IgD-negative memory B cell (primary cell): ENCODE results near the gene C22orf15. TPM values are rescaled to one million over a fixed set of nuclear protein-coding genes. Genes with fewer than 3 reads are reported as not detected.
A peak's percentile ranks its signal among the peaks of the same experiment; 100 is the strongest.

Source experiments
- H3K27ac Mint-ChIP-seq, 3 donors: one replicate each; pipeline ENCODE4 v1.8.0; 2020 to 2022; ENCODE audit warnings: mild to moderate bottlenecking in 3 of 3, mixed read lengths in 3 of 3, moderate library complexity in 1 of 3
- H3K27me3 Mint-ChIP-seq: one replicate; pipeline ENCODE4 v1.8.0; 2021; ENCODE audit warnings: mixed read lengths
- H3K36me3 Mint-ChIP-seq: one replicate; pipeline ENCODE4 v1.8.0; 2020; ENCODE audit warnings: mild to moderate bottlenecking, mixed read lengths
- H3K4me1 Mint-ChIP-seq, 3 donors: one replicate each; pipeline ENCODE4 v1.8.0; 2020 to 2022; ENCODE audit warnings: mixed read lengths in 3 of 3, mild to moderate bottlenecking in 1 of 3
- H3K4me3 Mint-ChIP-seq, 4 donors: one replicate each; pipeline ENCODE4 v1.8.0; 2020 to 2022; ENCODE audit warnings: mild to moderate bottlenecking in 4 of 4, mixed read lengths in 4 of 4, moderate library complexity in 3 of 4
- H3K9me3 Mint-ChIP-seq, 3 donors: one replicate each; pipeline ENCODE4 v1.8.0; 2020 to 2021; ENCODE audit warnings: mixed read lengths in 3 of 3, mild to moderate bottlenecking in 1 of 3
- polyA plus RNA-seq: library from polyadenylated mRNA; unstranded; fragments of 300-500 nt; fragmentation: Illumina TruSeq; gene quantifications from one replicate; pipeline ENCODE4 v1.2.3, GENCODE V29; 2021

Gene C22orf15
- polyA plus RNA-seq, 1 donor from 2014 or later, result not detected

DNA sequence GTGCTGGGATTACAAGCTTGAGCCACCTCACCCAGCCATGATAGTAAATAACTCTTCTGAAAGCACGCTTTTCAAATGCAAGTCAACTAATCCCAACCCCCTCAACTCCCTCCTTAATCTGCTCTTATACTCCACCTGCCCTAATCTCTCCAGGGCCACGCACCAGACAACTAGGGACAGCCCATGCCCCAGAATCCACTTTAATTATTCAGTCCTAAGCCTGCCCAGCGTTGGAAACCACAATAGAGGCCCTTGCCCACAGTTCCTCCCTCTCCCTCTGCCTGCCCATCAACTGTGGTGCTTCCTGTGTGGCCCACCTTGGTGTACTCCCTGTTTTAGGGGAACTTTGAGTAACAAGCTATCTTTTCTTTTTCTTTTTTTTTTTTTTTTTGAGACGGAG is 5.9 kb upstream of the C22orf15 start:
- H3K36me3 Mint-ChIP-seq, result peaks cover 4% of the 10 kb centered on the region
- H3K4me1 Mint-ChIP-seq, result peaks cover 26 to 36% (median 27%) of the 10 kb centered on the region in 3 donors
- H3K9me3 Mint-ChIP-seq, result no peaks in the 10 kb centered on the region
- peaks cover 2% of the 10 kb centered on the region for H3K27me3 Mint-ChIP-seq
- peak overlapping the region in 3 of 4 donors; percentile 41 to 67 (median 56) for H3K4me3 Mint-ChIP-seq
- H3K27ac Mint-ChIP-seq, result peak overlapping the region in 1 of 3 donors; percentile 58

DNA sequence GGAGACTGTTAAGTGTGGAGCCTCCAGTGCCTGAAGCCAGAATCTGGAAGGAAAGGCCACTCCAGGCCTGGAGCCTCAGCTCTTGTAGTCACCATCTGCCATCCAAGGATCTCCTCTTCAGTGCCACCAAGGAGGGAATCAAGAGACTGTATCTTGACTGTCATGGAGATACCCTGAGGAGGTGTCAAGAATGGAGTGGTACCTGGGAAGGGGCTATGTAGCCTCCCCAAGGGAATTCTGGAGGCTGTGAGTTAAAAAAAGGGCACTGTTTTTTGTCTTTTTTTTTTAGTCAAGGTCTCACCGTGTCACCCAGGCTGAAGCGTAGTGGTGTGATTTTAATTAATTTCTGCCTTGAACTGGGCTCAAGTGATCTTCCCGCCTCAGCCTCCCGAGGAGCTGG is 3.2 kb upstream of the C22orf15 start:
- Mint-ChIP-seq H3K36me3 (peaks cover 2% of the 10 kb centered on the region), H3K27me3 (peaks cover 2% of the 10 kb centered on the region), H3K27ac (no peak overlapping the region), H3K4me1 (peaks cover 12 to 31% (median 27%) of the 10 kb centered on the region in 3 donors), H3K4me3 (no peak overlapping the region), H3K9me3 (no peaks in the 10 kb centered on the region)

DNA sequence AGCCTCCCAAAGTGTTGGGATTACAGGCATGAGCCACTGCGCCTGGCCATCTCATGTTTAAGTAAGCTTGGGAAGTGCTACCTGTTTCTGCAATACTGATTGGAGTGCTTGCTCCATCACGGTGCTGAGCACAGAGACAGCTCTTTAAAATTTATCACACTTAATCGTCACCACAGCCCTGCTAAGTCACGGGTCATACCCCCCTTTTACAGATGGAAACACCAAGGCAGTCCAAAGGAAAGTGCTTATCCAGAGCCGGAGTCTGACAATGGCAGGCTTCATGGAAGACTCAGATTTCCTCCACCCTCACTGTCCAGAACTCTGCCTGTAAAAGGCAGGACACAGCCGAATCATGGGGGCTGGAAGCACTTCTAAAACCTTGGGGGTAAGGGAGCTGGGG is 2.7 kb upstream of the C22orf15 start:
- Mint-ChIP-seq H3K36me3 (peaks cover 2% of the 10 kb centered on the region), H3K27ac (no peak overlapping the region), H3K4me3 (no peak overlapping the region), H3K4me1 (peaks cover 11 to 32% (median 28%) of the 10 kb centered on the region in 3 donors), H3K27me3 (peaks cover 1% of the 10 kb centered on the region), H3K9me3 (no peaks in the 10 kb centered on the region)

DNA sequence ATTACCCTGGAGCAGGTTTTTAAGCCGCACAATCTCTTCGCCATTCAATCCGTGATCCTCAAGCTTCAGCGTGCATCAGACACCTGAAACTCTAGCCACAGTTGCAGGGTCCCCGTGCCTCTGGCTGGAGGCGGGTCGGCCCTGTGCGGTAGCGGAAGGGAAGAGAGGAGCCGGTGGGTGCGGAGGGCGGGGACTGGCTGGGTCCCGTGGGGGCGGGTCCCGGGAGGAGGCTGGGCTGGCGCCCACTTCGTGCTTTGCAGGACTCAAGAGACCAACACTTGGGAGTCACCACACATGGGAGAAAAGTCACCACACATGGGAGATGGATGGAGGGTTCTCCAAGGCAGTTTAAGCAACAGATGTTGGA is 772 bp downstream of the C22orf15 start:
- no peaks in the 10 kb centered on the region for H3K9me3 Mint-ChIP-seq
- no peaks in the 10 kb centered on the region for H3K27me3 Mint-ChIP-seq
- peak overlapping the region; percentile 65 to 89 (median 80) for H3K4me3 Mint-ChIP-seq
- peaks cover 3% of the 10 kb centered on the region for H3K36me3 Mint-ChIP-seq
- peak overlapping the region in 2 of 3 donors; percentile 43 to 71 for H3K27ac Mint-ChIP-seq
- H3K4me1 Mint-ChIP-seq, result peaks cover 11 to 28% (median 25%) of the 10 kb centered on the region in 3 donors

DNA sequence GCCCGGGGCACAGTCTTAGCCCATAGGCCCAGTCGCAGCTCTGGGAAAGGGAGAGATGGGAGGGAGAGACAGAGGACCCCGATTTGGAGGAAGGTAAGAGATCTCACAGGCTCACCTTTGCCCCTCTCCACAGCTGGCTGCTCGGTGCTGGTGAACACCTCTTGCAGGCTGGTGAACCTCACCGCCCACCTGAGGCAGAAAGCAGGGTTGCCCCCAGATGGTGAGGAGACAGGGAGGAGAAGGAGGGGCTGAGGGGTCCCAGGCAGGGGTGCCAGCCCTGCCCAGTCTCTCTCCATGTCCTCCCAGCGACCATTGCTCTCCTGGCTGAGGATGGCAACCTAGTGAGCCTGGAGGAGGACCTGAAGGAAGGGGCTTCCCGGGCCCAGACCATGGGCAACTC is 1.2 kb downstream of the C22orf15 start:
- H3K27ac Mint-ChIP-seq, result peak overlapping the region in 2 of 3 donors; percentile 43 to 71
- peak overlapping the region; percentile 59 to 89 (median 80) for H3K4me3 Mint-ChIP-seq
- H3K4me1 Mint-ChIP-seq, result peaks cover 11 to 28% (median 25%) of the 10 kb centered on the region in 3 donors
- no peaks in the 10 kb centered on the region for H3K9me3 Mint-ChIP-seq
- H3K27me3 Mint-ChIP-seq, result no peaks in the 10 kb centered on the region
- peaks cover 3% of the 10 kb centered on the region for H3K36me3 Mint-ChIP-seq

DNA sequence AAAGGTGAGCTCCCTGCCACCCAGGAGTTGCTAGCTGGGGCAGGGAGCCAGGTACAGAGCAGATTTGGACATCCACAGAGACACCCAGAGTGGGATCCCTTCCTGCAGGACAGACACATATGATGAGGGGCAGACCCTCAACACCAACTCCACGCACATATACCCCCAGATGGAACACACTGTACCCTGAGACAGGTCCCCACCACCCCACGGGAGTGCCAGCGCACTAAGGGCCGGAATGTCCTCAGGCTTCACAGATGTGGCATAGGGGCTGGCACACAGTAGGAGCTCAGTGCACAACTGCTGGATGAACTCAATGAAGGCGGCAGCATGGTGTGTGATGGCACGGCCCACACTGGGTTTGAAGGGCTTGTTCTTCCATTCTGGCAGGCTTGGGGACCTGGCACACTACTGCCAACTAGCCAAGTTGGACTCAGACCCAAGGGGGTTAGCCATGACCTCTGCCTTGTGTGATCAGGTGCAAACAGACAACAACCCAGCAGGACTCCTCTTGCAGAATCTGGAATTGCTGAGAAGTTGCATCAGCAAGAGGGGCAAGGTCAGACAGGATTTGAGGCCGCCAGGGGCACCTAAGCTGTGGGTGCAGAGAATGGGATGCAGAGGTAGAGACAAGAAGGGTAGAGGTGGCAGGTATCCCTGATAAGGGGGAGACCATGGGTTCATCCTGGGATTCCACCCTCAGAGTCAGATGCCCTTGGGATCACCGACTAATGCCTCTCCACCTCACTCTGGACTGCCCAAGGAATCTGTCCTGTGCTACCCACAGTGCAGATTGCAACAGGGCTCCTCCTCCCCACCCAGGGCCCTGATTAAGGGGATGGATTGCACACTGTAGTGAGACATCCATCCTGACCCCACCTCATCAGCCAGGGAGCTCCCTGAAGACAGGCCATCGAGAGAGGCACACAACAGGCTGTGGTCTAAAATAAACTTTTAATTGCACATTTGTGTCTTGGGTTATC is 2.4 kb downstream of the C22orf15 start:
- no peaks in the 10 kb centered on the region for H3K9me3 Mint-ChIP-seq
- no peaks in the 10 kb centered on the region for H3K27me3 Mint-ChIP-seq
- peak overlapping the region in 1 of 3 donors; percentile 84 for H3K27ac Mint-ChIP-seq
- H3K4me3 Mint-ChIP-seq, result peak overlapping the region in 3 of 4 donors; percentile 57 to 80 (median 79)
- peaks cover 3% of the 10 kb centered on the region for H3K36me3 Mint-ChIP-seq
- H3K4me1 Mint-ChIP-seq, result peaks cover 14 to 33% (median 27%) of the 10 kb centered on the region in 3 donors

DNA sequence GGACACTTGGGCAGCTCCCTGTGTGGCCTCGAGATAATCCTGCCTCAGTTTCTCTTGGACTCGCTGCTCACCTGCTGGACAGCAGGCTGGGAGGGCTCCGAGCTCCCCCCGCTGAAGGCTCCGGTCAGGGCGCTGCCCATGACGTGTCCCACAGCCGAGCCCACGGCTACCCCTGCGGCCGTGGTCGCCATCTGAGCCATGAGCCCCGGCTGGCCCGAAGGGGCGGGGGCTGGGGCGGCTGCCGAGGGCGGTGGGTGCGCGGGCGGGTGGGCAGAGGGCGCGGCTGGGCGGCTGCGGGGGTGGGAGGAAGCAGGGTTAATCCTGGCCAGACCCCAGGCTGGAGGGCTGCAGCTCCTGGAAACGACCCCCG is 4.5 kb downstream of the C22orf15 start:
- Mint-ChIP-seq H3K4me3 (peak overlapping the region; percentile 76 to 93 (median 88)), H3K4me1 (peaks cover 20 to 38% (median 25%) of the 10 kb centered on the region in 3 donors), H3K27ac (peak overlapping the region in 1 of 3 donors; percentile 77), H3K9me3 (no peaks in the 10 kb centered on the region), H3K27me3 (no peaks in the 10 kb centered on the region), H3K36me3 (peaks cover 2% of the 10 kb centered on the region)

DNA sequence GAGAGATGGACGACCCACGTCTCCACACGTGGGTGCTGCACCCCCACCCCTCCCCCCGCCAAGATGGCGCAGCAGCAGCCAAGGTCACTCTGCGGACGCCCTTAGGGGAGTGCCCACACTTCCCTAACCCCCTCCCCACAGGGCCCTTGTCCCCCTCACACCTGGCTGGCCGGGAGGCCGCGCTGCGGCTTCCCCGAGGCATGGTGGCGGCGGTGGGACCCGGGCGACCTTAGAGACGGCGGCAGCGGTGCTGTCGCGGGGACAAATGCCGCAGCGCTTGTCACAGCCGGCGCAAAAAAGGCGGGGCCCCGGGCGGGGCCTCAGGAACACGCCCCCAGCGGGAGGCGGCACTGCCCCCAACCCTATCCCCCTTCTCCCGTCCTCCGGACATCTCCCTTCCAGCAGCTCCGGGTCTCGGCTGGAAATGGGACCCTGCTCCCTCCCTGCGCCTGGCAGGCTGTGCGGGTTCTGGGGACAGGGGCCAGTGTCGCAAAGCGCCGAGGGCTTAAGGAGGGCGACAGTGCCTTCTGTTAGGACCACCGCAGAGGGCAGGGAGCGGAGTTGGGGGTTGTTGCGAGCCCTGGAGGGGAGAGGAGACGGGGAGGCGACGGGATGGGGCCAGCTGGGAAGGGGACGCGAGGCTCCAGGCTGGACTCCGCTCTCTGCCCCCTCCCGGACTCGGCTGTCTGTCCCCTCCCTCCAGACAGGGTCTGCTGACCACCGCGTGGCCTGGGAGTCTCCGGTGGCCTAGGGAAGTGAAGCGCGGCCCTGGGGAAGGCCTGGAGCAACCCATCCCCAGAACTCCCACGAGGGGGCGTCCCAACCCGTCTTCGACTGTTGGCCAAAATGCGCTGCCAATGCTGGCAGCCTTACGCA is 5.1 kb downstream of the C22orf15 start, which contains the start of gene CHCHD10:
CHCHD10 (minus strand) TSS at position 300 of the 876 bp plus-strand sequence; CDS start at position 202, 98 bp downstream.
- Mint-ChIP-seq H3K4me3 (peak within 1 kb of the TSS; percentile 82 to 94 (median 88)), H3K27me3 (no peaks in the 10 kb centered on the region), H3K36me3 (peaks cover 2% of the 10 kb centered on the region), H3K4me1 (peaks cover 20 to 33% (median 21%) of the 10 kb centered on the region in 3 donors), H3K27ac (peak within 1 kb of the TSS; percentile 43 to 92 (median 77)), H3K9me3 (no peaks in the 10 kb centered on the region)

DNA sequence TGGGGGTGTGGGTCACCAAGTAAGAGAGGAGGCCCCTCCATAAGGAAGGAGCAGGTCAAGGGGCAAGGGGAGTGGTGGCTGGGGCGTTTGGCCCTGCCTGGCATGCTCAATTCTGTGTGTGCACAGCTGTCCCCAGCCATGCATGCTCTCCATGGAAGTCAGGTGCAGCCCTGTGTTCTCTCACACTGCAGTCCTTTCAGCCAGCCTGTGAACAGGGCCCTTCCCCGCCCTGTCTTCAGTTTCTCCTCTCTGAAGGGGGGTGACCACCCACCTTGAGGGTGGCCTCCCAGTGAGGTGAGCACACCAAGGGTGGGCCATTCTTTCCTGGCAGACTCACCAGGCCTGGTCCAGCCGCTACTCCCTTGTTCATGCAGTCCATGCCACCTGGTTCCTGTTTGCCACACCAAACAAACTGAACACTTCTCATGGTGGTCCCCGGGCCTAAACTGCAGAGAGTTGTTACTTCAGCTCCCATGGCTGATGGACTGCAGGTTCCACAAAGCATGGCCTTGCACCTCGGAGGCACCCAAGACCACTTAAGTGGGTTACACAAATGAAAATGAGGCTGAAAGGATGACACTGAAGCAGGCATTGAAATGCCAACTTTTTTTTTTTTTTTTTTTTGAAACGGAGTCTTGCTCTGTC is 6.7 kb downstream of the C22orf15 start:
- Mint-ChIP-seq H3K9me3 (no peaks in the 10 kb centered on the region), H3K4me1 (peaks cover 24 to 33% (median 25%) of the 10 kb centered on the region in 3 donors), H3K36me3 (peaks cover 2% of the 10 kb centered on the region), H3K27ac (peak overlapping the region in 2 of 3 donors; percentile 53 to 77), H3K4me3 (peak overlapping the region; percentile 23 to 85 (median 62)), H3K27me3 (no peaks in the 10 kb centered on the region)

DNA sequence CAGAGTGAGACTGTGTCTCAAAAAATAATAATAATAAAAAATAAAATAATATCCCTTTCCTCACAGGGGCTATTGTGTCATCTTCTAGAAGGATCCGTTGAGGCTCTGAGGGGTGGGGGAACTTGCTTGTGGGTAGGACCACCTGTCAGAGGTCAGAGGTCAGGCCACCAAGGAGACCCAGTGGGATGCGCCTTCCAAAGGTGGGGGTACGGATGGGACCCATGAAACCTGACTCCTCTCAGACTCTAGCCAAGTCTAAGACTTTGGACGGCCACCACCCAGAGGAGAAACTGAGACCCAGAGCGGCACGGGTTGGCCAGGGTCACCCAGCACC is 9.5 kb downstream of the C22orf15 start:
- H3K27ac Mint-ChIP-seq, result no peak overlapping the region
- H3K4me3 Mint-ChIP-seq, result peak overlapping the region; percentile 67 to 82 (median 76)
- peaks cover 13 to 18% (median 14%) of the 10 kb centered on the region in 3 donors for H3K4me1 Mint-ChIP-seq
- H3K36me3 Mint-ChIP-seq, result no peaks in the 10 kb centered on the region
- H3K9me3 Mint-ChIP-seq, result no peaks in the 10 kb centered on the region
- H3K27me3 Mint-ChIP-seq, result no peaks in the 10 kb centered on the region

DNA sequence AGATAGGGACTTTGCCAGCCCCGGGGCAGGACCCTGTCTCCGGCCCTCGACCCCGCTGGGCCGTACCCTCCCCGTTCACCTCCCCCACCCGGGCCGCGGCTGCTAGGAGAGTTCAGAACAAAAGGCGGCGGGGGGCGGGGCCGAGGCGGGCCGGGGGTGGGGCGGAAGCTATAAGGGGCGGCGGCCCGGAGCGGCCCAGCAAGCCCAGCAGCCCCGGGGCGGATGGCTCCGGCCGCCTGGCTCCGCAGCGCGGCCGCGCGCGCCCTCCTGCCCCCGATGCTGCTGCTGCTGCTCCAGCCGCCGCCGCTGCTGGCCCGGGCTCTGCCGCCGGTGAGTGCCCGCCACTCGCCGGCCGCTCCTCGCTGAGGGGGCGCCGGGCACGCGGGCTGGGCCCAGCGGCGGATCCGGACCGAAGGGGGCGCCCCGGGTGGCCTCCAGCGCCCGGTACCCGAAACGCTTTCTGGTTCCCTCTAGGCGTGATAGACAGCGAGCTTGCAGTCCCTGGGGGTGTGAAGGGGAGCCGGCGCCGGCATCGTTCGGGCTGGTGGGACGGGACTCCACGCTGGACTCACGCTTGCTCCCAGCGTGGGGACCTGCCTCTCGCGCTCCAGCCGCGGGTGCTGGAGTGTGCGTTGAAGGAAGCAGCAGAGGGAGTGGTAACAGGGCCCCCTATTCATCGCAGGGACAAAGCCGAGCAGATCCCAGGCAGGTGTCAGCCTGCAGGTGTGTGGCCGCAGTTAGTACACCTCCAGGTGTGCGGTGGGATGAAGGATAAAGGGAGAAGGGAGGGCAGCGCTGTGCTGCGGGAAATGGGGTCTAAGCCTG is 10.1 kb downstream of the C22orf15 start, which contains the start of gene MMP11:
MMP11 (plus strand) TSS at position 201 of the 825 bp plus-strand sequence; CDS start at position 223, 22 bp downstream.
- Mint-ChIP-seq H3K4me1 (peaks cover 13 to 18% (median 14%) of the 10 kb centered on the region in 3 donors), H3K36me3 (no peaks in the 10 kb centered on the region), H3K9me3 (no peaks in the 10 kb centered on the region), H3K4me3 (peak within 1 kb of the TSS; percentile 74 to 87 (median 80)), H3K27ac (peak within 1 kb of the TSS; percentile 13 to 50 (median 39)), H3K27me3 (no peaks in the 10 kb centered on the region)

DNA sequence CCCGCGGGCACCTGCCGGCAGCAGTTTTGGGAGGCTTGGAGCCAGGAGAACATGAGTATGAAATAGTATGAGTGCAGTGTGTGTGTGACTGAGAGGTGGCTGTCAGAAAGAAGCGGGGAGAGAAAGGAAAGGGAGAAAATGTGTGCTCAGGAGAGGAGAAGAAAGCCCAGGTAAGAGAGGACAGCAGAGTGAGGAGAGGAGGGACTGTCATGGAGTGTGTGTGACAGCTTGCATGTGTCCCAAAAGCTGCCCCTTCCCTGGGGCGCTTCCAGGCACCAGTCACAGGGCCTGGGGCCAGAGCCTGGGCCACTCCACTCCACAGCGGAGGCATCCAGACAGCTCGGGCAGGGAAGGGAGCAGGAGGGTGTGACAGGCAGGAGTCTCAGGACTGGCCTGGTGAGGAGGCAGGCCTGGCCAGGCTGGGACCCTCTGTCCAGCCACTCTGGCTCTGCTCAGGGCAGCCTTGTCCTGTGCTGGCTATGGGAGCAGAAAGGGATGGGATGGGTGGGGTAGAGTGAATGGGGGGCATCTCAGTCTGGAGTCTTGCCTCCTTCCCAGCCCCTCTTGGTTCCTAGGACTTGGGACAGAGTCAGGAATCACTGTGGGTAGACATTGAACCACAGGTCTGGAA is 10.8 kb downstream of the C22orf15 start:
- peaks cover 13 to 18% (median 14%) of the 10 kb centered on the region in 3 donors for H3K4me1 Mint-ChIP-seq
- no peaks in the 10 kb centered on the region for H3K36me3 Mint-ChIP-seq
- no peaks in the 10 kb centered on the region for H3K9me3 Mint-ChIP-seq
- no peaks in the 10 kb centered on the region for H3K27me3 Mint-ChIP-seq
- H3K4me3 Mint-ChIP-seq, result peak overlapping the region; percentile 59 to 83 (median 72)
- peak overlapping the region in 2 of 3 donors; percentile 13 to 50 for H3K27ac Mint-ChIP-seq
